Caco-2 (cell line): Measurements from ENCODE around the gene AAK1. TPM values are rescaled to one million over a fixed set of nuclear protein-coding genes. Genes with fewer than 3 reads are reported as not detected.
A peak's percentile ranks its signal among the peaks of the same experiment; 100 is the strongest.

Source experiments
- BruUV-seq: library from RNA; stranded (reverse); fragments of 400-500 nt; replicated peaks from 2 replicates; lab custom pipeline; 2021; lab: Mats Ljungman, UMichigan
- CTCF ChIA-PET: fragments of 300-600 bp; sonication (Branson Sonifier 250); formaldehyde crosslinking; loops from one replicate; lab custom pipeline; 2022; ENCODE audit warnings: antibody characterized with exemption; lab: Charles Lee
- POLR2A ChIA-PET: fragments of 300-600 bp; sonication (Branson Sonifier 250); formaldehyde crosslinking; loops from one replicate; lab custom pipeline; 2022; ENCODE audit warnings: antibody characterized with exemption; lab: Charles Lee
- DNase-seq, 2 experiments: peaks; one replicate each; pipeline versions ENCODE4 v3.0.0 to v3.0.0-alpha.2; 2020 to 2022
- H3K27me3 ChIP-seq: replicated peaks from 2 replicates; pipeline ENCODE4 v1.6.0; 2011; ENCODE audit warnings: low read length; ENCODE audit not compliant: control insufficient read depth, insufficient read depth
- H3K36me3 ChIP-seq: 2 replicates; pipeline ENCODE4 v1.5.1; 2011; ENCODE audit warnings: low read length; ENCODE audit not compliant: control insufficient read depth, insufficient read depth
- H3K4me1 ChIP-seq: fragments of 250-450 bp; sonication (Bioruptor Pico); 2 replicates; pipeline ENCODE4 v1.5.1; 2020; ENCODE audit warnings: mild to moderate bottlenecking
- H3K4me3 ChIP-seq: 2 replicates; pipeline ENCODE4 v1.5.1; 2011; ENCODE audit warnings: low read depth, mild to moderate bottlenecking, control low read depth, low read length
- H3K9me3 ChIP-seq: fragments of 250-450 bp; sonication (Bioruptor Pico); 2 replicates; pipeline ENCODE4 v1.5.1; 2020; ENCODE audit warnings: mild to moderate bottlenecking, moderate library complexity
- H3K27ac Mint-ChIP-seq: one replicate; pipeline ENCODE4 v1.8.0; 2022; ENCODE audit warnings: mixed read lengths; ENCODE audit not compliant: unreplicated experiment
- H3K27me3 Mint-ChIP-seq: one replicate; pipeline ENCODE4 v1.8.0; 2022; ENCODE audit warnings: mixed read lengths; ENCODE audit not compliant: insufficient read depth, unreplicated experiment
- H3K36me3 Mint-ChIP-seq: one replicate; pipeline ENCODE4 v1.8.0; 2022; ENCODE audit warnings: mild to moderate bottlenecking, mixed read lengths; ENCODE audit not compliant: insufficient read depth, unreplicated experiment
- H3K4me1 Mint-ChIP-seq: one replicate; pipeline ENCODE4 v1.8.0; 2022; ENCODE audit warnings: low read depth, mixed read lengths; ENCODE audit not compliant: unreplicated experiment
- H3K4me3 Mint-ChIP-seq: one replicate; pipeline ENCODE4 v1.8.0; 2022; ENCODE audit warnings: mild to moderate bottlenecking, moderate library complexity, mixed read lengths; ENCODE audit not compliant: unreplicated experiment
- H3K9me3 Mint-ChIP-seq: one replicate; pipeline ENCODE4 v1.8.0; 2022; ENCODE audit warnings: mixed read lengths; ENCODE audit not compliant: unreplicated experiment
- intact Hi-C: fragments of 100-400 bp; cut with micrococcal nuclease; formaldehyde crosslinking; loops from one replicate; pipeline ENCODE4 v1.10.0; 2022; ENCODE audit not compliant: unreplicated experiment
- total RNA-seq: library from RNA; stranded (reverse); gene quantifications from 2 replicates; pipeline ENCODE4 v1.2.3, GENCODE V29; 2022
- TF ChIP-seq, protein P1 (sequence below), 2 experiments: fragments of 200-600 bp in 1 of 2; IDR thresholded peaks; 1 replicate in 1 of 2; 2 replicates in 1 of 2; pipeline versions ENCODE4 v1.5.1 to v1.8.0; 2011 to 2022; ENCODE audit warnings: antibody characterized with exemption in 1 of 2, control low read depth in 1 of 2, inconsistent platforms in 1 of 2, low read depth in 1 of 2, low read length in 1 of 2, mild to moderate bottlenecking in 1 of 2, moderate library complexity in 1 of 2; ENCODE audit not compliant: insufficient read depth in 1 of 2, severe bottlenecking in 1 of 2, unreplicated experiment in 1 of 2

Gene AAK1
- total RNA-seq, 1 experiment from 2014 or later: 39.7 TPM

DNA sequence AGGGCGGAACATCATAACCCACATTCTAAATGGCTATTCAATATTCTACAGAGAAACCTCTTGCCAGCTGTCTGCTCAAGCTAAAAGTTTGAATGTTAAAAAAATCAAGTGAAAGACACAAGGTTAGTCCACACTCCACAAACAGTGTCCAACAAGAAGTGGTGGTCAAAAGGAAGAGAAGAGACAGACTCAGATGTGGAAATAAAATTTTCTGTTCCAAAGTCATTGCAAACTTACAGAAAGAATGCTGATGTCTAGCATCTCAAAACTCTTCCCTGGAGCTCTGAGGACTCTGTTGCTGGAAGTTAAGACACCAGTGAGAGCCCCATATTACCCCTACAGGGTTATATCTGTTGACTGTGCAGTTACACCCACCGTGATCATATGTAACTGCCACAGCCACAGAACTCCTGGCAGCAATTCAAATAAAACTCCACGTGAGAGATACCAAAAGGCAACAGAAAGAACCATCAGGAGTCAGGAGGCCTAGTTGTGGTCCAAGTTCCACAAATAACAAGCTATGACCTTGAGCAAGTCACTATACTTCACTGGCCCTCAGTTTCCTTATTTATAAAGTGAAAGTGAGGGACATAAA is 60.9 kb downstream of the AAK1 start:
- POLR2A ChIA-PET: interaction anchor here (0.8 kb wide), 1 partner anchor 61 kb away, joined by 13 read pairs; the partner anchor contains the start of gene AAK1
- H3K9me3 Mint-ChIP-seq: no peaks in the 10 kb centered on the region
- H3K4me1 ChIP-seq: peaks cover 25% of the 10 kb centered on the region
- H3K36me3 ChIP-seq: no peaks in the 10 kb centered on the region
- no peaks in the 10 kb centered on the region for H3K27me3 ChIP-seq
- TF ChIP-seq, protein P1, sequence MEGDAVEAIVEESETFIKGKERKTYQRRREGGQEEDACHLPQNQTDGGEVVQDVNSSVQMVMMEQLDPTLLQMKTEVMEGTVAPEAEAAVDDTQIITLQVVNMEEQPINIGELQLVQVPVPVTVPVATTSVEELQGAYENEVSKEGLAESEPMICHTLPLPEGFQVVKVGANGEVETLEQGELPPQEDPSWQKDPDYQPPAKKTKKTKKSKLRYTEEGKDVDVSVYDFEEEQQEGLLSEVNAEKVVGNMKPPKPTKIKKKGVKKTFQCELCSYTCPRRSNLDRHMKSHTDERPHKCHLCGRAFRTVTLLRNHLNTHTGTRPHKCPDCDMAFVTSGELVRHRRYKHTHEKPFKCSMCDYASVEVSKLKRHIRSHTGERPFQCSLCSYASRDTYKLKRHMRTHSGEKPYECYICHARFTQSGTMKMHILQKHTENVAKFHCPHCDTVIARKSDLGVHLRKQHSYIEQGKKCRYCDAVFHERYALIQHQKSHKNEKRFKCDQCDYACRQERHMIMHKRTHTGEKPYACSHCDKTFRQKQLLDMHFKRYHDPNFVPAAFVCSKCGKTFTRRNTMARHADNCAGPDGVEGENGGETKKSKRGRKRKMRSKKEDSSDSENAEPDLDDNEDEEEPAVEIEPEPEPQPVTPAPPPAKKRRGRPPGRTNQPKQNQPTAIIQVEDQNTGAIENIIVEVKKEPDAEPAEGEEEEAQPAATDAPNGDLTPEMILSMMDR (IDR thresholded peaks at IDR 0.05; ENCODE audit: insufficient read depth in 1 of 2, low read depth in 1 of 2, low read length in 1 of 2, severe bottlenecking in 1 of 2, unreplicated experiment in 1 of 2): no peak
- BruUV-seq: no TSS peak
- DNase-seq: no peak
- CTCF ChIA-PET: no interaction called here
- H3K4me1 Mint-ChIP-seq: peaks cover 46% of the 10 kb centered on the region
- no peaks in the 10 kb centered on the region for H3K27me3 Mint-ChIP-seq
- intact Hi-C loops: no loop called here
- no peak overlapping the region for H3K4me3 Mint-ChIP-seq
- peak overlapping the region; percentile 54 for H3K27ac Mint-ChIP-seq
- no peak overlapping the region for H3K4me3 ChIP-seq
- H3K36me3 Mint-ChIP-seq: peaks cover 8% of the 10 kb centered on the region
- H3K9me3 ChIP-seq: no peaks in the 10 kb centered on the region

DNA sequence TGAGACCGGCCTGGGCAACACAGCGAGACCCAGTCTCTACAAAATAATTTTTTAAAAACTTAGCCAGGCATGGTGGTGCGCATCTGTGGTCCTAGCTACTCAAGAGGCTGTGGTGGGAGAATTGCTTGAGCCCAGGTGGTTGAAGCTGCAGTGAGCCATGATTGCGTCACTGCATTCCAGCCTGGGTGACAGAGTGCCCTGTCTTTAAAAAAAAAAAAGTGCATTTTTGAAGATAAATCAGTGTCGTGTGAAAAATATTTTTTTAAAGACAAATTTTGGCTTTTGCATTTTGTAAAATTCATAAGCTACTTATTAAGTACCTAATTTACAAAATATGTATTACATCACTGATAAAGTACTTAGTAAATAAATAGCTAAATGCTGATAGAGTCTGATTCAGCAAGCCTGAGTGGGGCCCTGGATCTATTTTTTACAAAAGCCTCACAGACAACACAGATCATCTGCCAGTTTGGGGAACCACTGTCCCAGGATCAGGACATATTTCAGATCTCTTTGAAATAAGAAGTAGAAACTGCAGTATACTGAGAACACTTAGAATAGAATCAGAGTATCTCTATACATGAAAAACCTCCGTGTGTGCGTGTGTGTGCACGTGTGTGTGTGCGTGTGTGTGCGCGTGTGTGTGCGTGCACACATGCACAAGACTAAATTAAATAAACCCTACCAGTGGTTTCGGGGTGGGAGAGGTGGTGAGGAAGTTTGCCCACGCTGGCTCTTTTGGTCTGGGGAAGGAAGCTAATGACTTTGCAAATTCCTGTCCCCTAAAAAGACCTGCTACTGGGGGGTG is 61.6 kb downstream of the AAK1 start:
- peaks cover 25% of the 10 kb centered on the region for H3K4me1 ChIP-seq
- Mint-ChIP-seq H3K4me3 (peak overlapping the region; percentile 23), H3K4me1 (peaks cover 46% of the 10 kb centered on the region), H3K36me3 (peaks cover 8% of the 10 kb centered on the region), H3K27ac (peak overlapping the region; percentile 54), H3K9me3 (no peaks in the 10 kb centered on the region), H3K27me3 (no peaks in the 10 kb centered on the region)
- DNase-seq: peak; percentile 66 to 67
- TF ChIP-seq, protein P1 (IDR thresholded peaks at IDR 0.05; ENCODE audit: insufficient read depth in 1 of 2, low read depth in 1 of 2, low read length in 1 of 2, severe bottlenecking in 1 of 2, unreplicated experiment in 1 of 2): no peak
- H3K9me3 ChIP-seq: no peaks in the 10 kb centered on the region
- no peaks in the 10 kb centered on the region for H3K27me3 ChIP-seq
- H3K4me3 ChIP-seq: no peak overlapping the region
- CTCF ChIA-PET: interaction anchor here (0.8 to 0.9 kb wide), 2 partner anchors 17 to 143 kb away, joined by 3 to 5 read pairs; no protein-coding TSS in a partner anchor
- BruUV-seq: no TSS peak
- no peaks in the 10 kb centered on the region; the same call in 1 of the 2 replicates for H3K36me3 ChIP-seq
- intact Hi-C loops: no loop called here
- POLR2A ChIA-PET: interaction anchor here (0.8 kb wide), 1 partner anchor 62 kb away, joined by 13 read pairs; the partner anchor contains the start of gene AAK1

DNA sequence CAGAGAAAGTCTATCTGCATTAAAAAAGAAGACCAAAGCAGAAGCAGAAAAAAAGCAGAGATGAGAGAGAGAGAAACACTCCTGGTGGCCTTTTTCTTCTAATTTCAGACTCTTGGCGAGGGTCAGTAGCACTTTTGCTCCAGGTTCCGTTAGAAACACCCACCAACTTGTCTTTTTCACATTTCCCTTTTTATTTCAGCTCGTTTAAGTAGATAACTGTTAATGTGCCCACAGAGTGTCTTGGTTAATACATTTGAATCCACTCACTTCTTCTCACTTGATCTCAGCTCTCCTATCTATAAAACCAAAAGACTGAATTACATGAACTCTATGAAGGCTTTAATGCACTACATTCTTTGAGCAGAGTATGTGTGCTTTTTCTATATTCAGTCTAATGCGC is 63.1 kb downstream of the AAK1 start:
- no peak for DNase-seq
- H3K9me3 Mint-ChIP-seq: no peaks in the 10 kb centered on the region
- Histone ChIP-seq H3K9me3 (no peaks in the 10 kb centered on the region), H3K4me3 (no peak overlapping the region), H3K4me1 (peaks cover 25% of the 10 kb centered on the region), H3K36me3 (no peaks in the 10 kb centered on the region; the same call in 1 of the 2 replicates), H3K27me3 (no peaks in the 10 kb centered on the region)
- TF ChIP-seq, protein P1 (IDR thresholded peaks at IDR 0.05; ENCODE audit: insufficient read depth in 1 of 2, low read depth in 1 of 2, low read length in 1 of 2, severe bottlenecking in 1 of 2, unreplicated experiment in 1 of 2): no peak
- peaks cover 8% of the 10 kb centered on the region for H3K36me3 Mint-ChIP-seq
- POLR2A ChIA-PET: no interaction called here
- BruUV-seq: no TSS peak
- no peak overlapping the region for H3K4me3 Mint-ChIP-seq
- H3K4me1 Mint-ChIP-seq: peaks cover 39% of the 10 kb centered on the region
- intact Hi-C loops: no loop called here
- H3K27ac Mint-ChIP-seq: no peak overlapping the region
- CTCF ChIA-PET: interaction anchor here (1.0 kb wide), 1 partner anchor 20 kb away, joined by 3 read pairs; no protein-coding TSS in a partner anchor
- H3K27me3 Mint-ChIP-seq: no peaks in the 10 kb centered on the region
